Activated T-cell treated with anti-CD3 and anti-CD28 coated beads, Interleukin-2, amount 50 U/mL, for 72 hours (primary cell): ENCODE measurements around the gene ABRACL. TPM values are rescaled to one million over a fixed set of nuclear protein-coding genes. Genes with fewer than 3 reads are reported as not detected.
"Not testable (repeated sequence)": the region's sequence is repeated elsewhere in the genome, so short reads cannot be mapped to it uniquely, and the experiment has no call there.

Experiments
- ATAC-seq, 2 donors: fragments of 150-1000 bp; cut with Tn5 transposase; replicated peaks in 1 of 2; 2 replicates each; pipeline ENCODE4 v1.10.0; 2021; ENCODE audit warnings: moderate library complexity in 2 of 2, mild to moderate bottlenecking in 1 of 2
- DNase-seq, 2 donors: peaks; one replicate each; pipeline ENCODE4 v3.0.0; 2021 to 2022; ENCODE audit warnings: mixed read lengths in 1 of 2
- H3K27ac Mint-ChIP-seq: one replicate; pipeline ENCODE4 v1.8.0; 2022; ENCODE audit warnings: mild to moderate bottlenecking, moderate library complexity, mixed read lengths
- H3K27me3 Mint-ChIP-seq: one replicate; pipeline ENCODE4 v1.8.0; 2022; ENCODE audit warnings: low read depth, mixed read lengths
- H3K36me3 Mint-ChIP-seq, 2 donors: one replicate each; pipeline ENCODE4 v1.8.0; 2022; ENCODE audit warnings: mixed read lengths in 2 of 2, mild to moderate bottlenecking in 1 of 2; ENCODE audit not compliant: insufficient read depth in 2 of 2
- H3K4me1 Mint-ChIP-seq: one replicate; pipeline ENCODE4 v1.8.0; 2022; ENCODE audit warnings: low read depth, mixed read lengths
- H3K4me3 Mint-ChIP-seq, 2 donors: one replicate each; pipeline ENCODE4 v1.8.0; 2022; ENCODE audit warnings: mild to moderate bottlenecking in 2 of 2, mixed read lengths in 2 of 2, moderate library complexity in 2 of 2
- H3K9me3 Mint-ChIP-seq, 2 donors: one replicate each; pipeline ENCODE4 v1.8.0; 2022; ENCODE audit warnings: mixed read lengths in 2 of 2
- total RNA-seq, 2 donors: library from RNA; stranded (reverse); gene quantifications; one replicate each; pipeline ENCODE4 v1.2.3, GENCODE V29; 2022

Gene ABRACL
- total RNA-seq, 2 donors from 2014 or later: 81.8 to 82.7 TPM

GRCh38 chr6:138993410-138993809 is 35.1 kb upstream of the ABRACL start:
- not testable (repeated sequence) for ATAC-seq, DNase-seq, H3K9me3 Mint-ChIP-seq, H3K4me3 Mint-ChIP-seq, H3K27ac Mint-ChIP-seq, H3K27me3 Mint-ChIP-seq, H3K36me3 Mint-ChIP-seq
- H3K4me1 Mint-ChIP-seq: peaks cover 11% of the 10 kb centered on the region

DNA sequence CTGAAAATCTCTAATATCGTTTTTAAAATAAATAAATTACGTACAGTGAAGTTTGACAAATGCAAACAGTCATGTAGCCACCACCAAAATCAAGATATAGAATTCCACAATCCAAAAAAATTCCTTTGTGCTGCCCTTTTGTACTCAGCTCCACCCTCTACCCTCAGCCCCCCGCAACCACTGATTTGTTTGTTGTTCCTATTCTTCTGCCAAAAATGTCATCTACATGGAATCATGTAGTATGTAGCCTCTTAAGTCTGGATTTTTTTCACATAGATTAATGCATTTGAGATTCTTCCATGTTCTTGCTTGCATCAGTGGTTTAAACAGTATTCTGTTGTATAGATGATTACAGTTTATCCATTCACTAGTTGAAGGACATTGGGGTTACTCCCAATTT is 32.0 kb upstream of the ABRACL start:
- H3K4me1 Mint-ChIP-seq: no peaks in the 10 kb centered on the region
- H3K27ac Mint-ChIP-seq: no peak overlapping the region
- H3K36me3 Mint-ChIP-seq: no peaks in the 10 kb centered on the region
- peaks cover 0 to 3% of the 10 kb centered on the region in 2 donors for H3K9me3 Mint-ChIP-seq
- no peak overlapping the region for H3K4me3 Mint-ChIP-seq
- ATAC-seq: no peak
- no peaks in the 10 kb centered on the region for H3K27me3 Mint-ChIP-seq
- no peak for DNase-seq

DNA sequence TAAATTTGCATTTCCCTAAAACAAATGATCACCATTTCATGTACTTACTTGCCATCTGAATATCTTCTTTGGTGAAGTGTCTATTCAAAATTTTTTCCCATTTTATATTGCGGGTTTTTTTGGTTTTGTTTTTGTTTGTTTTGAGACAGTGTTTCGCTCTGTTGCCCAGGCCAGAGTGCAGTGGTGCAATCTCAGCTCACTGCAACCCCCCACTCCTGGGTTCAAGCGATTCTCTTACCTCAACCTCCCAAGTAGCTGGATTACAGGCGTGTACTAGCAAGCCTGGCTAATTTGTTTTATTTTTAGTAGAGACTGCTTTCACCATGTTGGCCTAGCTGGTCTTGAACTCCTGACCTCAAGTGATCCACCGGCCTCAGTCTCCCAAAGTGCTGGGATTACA is 31.4 kb upstream of the ABRACL start:
- Mint-ChIP-seq H3K9me3 (peaks cover 0 to 3% of the 10 kb centered on the region in 2 donors), H3K36me3 (no peaks in the 10 kb centered on the region), H3K27ac (no peak overlapping the region), H3K27me3 (no peaks in the 10 kb centered on the region), H3K4me1 (no peaks in the 10 kb centered on the region), H3K4me3 (no peak overlapping the region)
- DNase-seq (no peak), ATAC-seq (no peak)

GRCh38 chr6:138999949-139000725 is 28.4 kb upstream of the ABRACL start:
- Mint-ChIP-seq H3K27me3 (no peaks in the 10 kb centered on the region), H3K36me3 (no peaks in the 10 kb centered on the region), H3K27ac (no peak overlapping the region), H3K4me3 (no peak overlapping the region), H3K9me3 (no peaks in the 10 kb centered on the region), H3K4me1 (no peaks in the 10 kb centered on the region)
- DNase-seq (no peak), ATAC-seq (no peak)

GRCh38 chr6:139003751-139004150 is 24.8 kb upstream of the ABRACL start:
- H3K4me1 Mint-ChIP-seq: no peaks in the 10 kb centered on the region
- no peaks in the 10 kb centered on the region for H3K27me3 Mint-ChIP-seq
- DNase-seq (no peak), ATAC-seq (no peak)
- H3K9me3 Mint-ChIP-seq: no peaks in the 10 kb centered on the region
- H3K4me3 Mint-ChIP-seq: no peak overlapping the region
- H3K27ac Mint-ChIP-seq: no peak overlapping the region
- no peaks in the 10 kb centered on the region for H3K36me3 Mint-ChIP-seq

DNA sequence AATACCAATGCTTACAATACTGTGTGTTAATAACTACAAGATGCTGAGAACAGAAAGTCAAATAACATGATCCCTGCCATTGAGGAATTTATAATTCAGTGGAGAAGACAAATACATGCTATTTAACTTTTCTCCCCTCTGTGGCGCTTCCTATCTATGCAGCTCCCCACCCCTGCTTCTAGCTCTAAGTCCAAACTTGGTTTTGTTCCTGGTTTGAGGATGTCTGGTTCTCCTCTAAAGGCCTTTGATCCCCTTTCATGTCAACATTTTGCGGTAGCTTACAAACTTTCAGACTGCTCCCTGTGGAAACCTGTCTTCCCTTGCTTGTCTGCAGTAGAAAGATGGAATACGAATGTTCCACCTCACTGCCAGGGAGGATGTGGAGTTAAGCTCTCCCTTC is 22.1 kb upstream of the ABRACL start:
- no peaks in the 10 kb centered on the region for H3K36me3 Mint-ChIP-seq
- no peaks in the 10 kb centered on the region for H3K27me3 Mint-ChIP-seq
- no peak overlapping the region for H3K4me3 Mint-ChIP-seq
- H3K4me1 Mint-ChIP-seq: no peaks in the 10 kb centered on the region
- no peak overlapping the region for H3K27ac Mint-ChIP-seq
- DNase-seq: no peak
- ATAC-seq: no peak
- no peaks in the 10 kb centered on the region for H3K9me3 Mint-ChIP-seq

- Mint-ChIP-seq H3K36me3 (no peaks in the 10 kb centered on the region), H3K9me3 (no peaks in the 10 kb centered on the region), H3K27ac (no peak overlapping the region), H3K4me3 (no peak overlapping the region), H3K4me1 (no peaks in the 10 kb centered on the region), H3K27me3 (no peaks in the 10 kb centered on the region)
- ATAC-seq (no peak), DNase-seq (no peak)
Measured at GRCh38 chr6:139007428-139007827, 21.1 kb upstream of the ABRACL start.

GRCh38 chr6:139008117-139008516 is 20.4 kb upstream of the ABRACL start:
- Mint-ChIP-seq H3K4me1 (no peaks in the 10 kb centered on the region), H3K9me3 (no peaks in the 10 kb centered on the region), H3K27ac (no peak overlapping the region), H3K4me3 (no peak overlapping the region), H3K36me3 (no peaks in the 10 kb centered on the region), H3K27me3 (no peaks in the 10 kb centered on the region)
- ATAC-seq (no peak), DNase-seq (no peak)

DNA sequence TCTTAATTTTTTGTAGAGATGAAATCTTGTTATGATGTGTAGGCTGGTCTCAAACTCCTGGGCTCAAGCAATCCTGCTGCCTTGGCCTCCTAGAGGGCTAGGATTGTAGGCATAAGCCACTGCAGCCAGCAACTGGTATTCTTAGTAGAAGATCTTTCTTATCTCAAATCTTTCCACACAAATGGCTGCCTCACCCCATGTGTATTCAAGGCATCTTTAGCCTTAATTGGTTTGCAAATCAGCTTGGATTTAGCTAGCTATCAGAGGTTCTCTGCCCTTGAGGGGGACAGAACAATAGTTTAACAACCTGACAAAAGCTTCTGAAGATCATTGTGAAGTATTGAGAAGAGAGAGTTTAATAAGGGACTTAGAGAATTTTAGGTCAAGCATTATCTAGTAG is 17.9 kb upstream of the ABRACL start:
- DNase-seq (no peak), ATAC-seq (no peak)
- H3K4me3 Mint-ChIP-seq: no peak overlapping the region
- H3K9me3 Mint-ChIP-seq: no peaks in the 10 kb centered on the region
- no peaks in the 10 kb centered on the region for H3K36me3 Mint-ChIP-seq
- H3K27me3 Mint-ChIP-seq: no peaks in the 10 kb centered on the region
- no peaks in the 10 kb centered on the region for H3K4me1 Mint-ChIP-seq
- no peak overlapping the region for H3K27ac Mint-ChIP-seq

- Mint-ChIP-seq H3K4me3 (no peak overlapping the region), H3K4me1 (no peaks in the 10 kb centered on the region), H3K27ac (no peak overlapping the region), H3K36me3 (no peaks in the 10 kb centered on the region), H3K27me3 (no peaks in the 10 kb centered on the region), H3K9me3 (no peaks in the 10 kb centered on the region)
- ATAC-seq (no peak), DNase-seq (no peak)
Measured at GRCh38 chr6:139011980-139012379, 16.6 kb upstream of the ABRACL start.

DNA sequence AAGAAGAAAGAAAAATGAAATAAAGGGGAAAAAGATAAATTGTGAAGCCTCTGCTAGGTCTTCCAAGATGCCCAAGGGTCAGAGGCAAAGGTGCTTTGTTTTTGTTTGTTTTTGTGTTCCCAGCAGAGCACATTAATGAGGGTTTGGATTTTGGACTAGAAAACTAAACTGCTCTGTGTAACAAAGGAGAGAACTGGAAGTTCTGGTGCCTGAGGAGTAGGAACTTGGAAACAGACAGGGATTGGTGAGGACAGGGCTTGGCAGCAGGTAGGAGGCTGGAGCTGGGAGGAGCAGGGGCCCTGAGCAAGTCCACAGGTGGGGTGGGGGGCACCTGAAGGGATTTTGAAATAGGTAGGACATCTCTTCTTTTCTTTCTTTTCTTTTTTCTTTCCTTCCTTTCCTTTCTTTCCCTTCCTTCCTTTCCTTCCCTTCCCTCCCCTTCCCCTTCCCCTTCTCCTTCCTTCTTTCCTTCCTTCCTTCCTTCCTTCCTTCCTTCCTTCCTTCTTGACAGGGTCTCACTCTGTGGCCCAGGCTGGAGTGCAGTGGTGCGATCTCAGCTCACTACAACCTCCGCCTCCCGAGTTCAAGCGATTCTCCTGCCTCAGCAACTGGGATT is 15.3 kb upstream of the ABRACL start:
- ATAC-seq (no peak), DNase-seq (no peak)
- Mint-ChIP-seq H3K4me3 (no peak overlapping the region), H3K27ac (no peak overlapping the region), H3K4me1 (no peaks in the 10 kb centered on the region), H3K36me3 (no peaks in the 10 kb centered on the region), H3K27me3 (no peaks in the 10 kb centered on the region), H3K9me3 (no peaks in the 10 kb centered on the region)

GRCh38 chr6:139014945-139015344 is 13.6 kb upstream of the ABRACL start:
- no peaks in the 10 kb centered on the region for H3K27me3 Mint-ChIP-seq
- H3K4me1 Mint-ChIP-seq: no peaks in the 10 kb centered on the region
- no peaks in the 10 kb centered on the region for H3K36me3 Mint-ChIP-seq
- ATAC-seq: no peak
- no peak overlapping the region for H3K4me3 Mint-ChIP-seq
- H3K9me3 Mint-ChIP-seq: no peaks in the 10 kb centered on the region
- DNase-seq: no peak
- no peak overlapping the region for H3K27ac Mint-ChIP-seq

- Mint-ChIP-seq H3K27me3 (no peaks in the 10 kb centered on the region), H3K4me1 (no peaks in the 10 kb centered on the region), H3K27ac (no peak overlapping the region), H3K36me3 (no peaks in the 10 kb centered on the region), H3K9me3 (no peaks in the 10 kb centered on the region), H3K4me3 (no peak overlapping the region)
- no peak for ATAC-seq
- DNase-seq: no peak
Measured at GRCh38 chr6:139016337-139017213, 12.0 kb upstream of the ABRACL start.
